Measurements from ENCODE around the gene TIA1.

DNA sequence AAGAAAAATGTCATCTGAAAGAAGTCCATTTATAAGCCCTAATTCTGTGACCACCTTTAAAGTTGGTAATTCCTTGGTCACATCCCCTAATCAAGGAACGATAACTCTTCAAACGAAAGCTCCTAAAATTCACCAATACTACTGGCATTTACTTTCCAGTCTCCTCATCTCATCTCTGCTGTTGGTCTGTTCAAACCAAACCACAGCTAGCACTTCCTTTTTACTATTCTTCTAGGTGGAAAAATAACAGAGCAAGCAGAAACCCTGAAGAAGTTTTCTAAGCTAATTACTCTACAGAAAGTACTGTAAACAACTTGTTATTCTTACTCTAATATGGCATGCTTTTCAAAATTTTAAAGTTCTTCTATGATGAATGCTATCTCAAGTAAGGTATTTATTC is 21.6 kb downstream of the TIA1 start:
- TF ChIP-seq, protein P1, sequence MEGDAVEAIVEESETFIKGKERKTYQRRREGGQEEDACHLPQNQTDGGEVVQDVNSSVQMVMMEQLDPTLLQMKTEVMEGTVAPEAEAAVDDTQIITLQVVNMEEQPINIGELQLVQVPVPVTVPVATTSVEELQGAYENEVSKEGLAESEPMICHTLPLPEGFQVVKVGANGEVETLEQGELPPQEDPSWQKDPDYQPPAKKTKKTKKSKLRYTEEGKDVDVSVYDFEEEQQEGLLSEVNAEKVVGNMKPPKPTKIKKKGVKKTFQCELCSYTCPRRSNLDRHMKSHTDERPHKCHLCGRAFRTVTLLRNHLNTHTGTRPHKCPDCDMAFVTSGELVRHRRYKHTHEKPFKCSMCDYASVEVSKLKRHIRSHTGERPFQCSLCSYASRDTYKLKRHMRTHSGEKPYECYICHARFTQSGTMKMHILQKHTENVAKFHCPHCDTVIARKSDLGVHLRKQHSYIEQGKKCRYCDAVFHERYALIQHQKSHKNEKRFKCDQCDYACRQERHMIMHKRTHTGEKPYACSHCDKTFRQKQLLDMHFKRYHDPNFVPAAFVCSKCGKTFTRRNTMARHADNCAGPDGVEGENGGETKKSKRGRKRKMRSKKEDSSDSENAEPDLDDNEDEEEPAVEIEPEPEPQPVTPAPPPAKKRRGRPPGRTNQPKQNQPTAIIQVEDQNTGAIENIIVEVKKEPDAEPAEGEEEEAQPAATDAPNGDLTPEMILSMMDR (IDR thresholded peaks at IDR 0.05; ENCODE audit: low read depth, low read length, poor library complexity, severe bottlenecking) = no peak
- no peak for TF ChIP-seq EZH2phosphoT487 (IDR thresholded peaks at IDR 0.05; ENCODE audit: borderline replicate concordance, low read length)
